GM23338 (cell line): ENCODE measurements around the gene SYNDIG1. TPM values are rescaled to one million over a fixed set of nuclear protein-coding genes. Genes with fewer than 3 reads are reported as not detected.

Experiments
- ATAC-seq: fragments of 200-7000 bp; cut with Tn5 transposase; 3 replicates; pipeline ENCODE4 v1.9.1; 2020
- DNase-seq: peaks from one replicate; pipeline ENCODE4 v3.0.0-alpha.2; 2015; ENCODE audit warnings: low spot score
- H2AFZ ChIP-seq: fragments of 200-600 bp; sonication (generic); 2 replicates; pipeline ENCODE4 v1.8.0; 2016; ENCODE audit warnings: antibody characterized with exemption, mild to moderate bottlenecking, moderate library complexity
- H3F3A ChIP-seq: fragments of 200-600 bp; sonication (generic); replicated peaks from 2 replicates; pipeline ENCODE4 v1.8.0; 2017; ENCODE audit warnings: antibody characterized with exemption, mixed run types, low read depth
- H3K27ac ChIP-seq: fragments of 200-600 bp; sonication (generic); 2 replicates; pipeline ENCODE4 v1.6.1; 2016; ENCODE audit warnings: low read depth
- H3K27me3 ChIP-seq: fragments of 200-600 bp; sonication (generic); 2 replicates; pipeline ENCODE4 v1.8.0; 2016; ENCODE audit warnings: mild to moderate bottlenecking, mixed run types, moderate library complexity; ENCODE audit not compliant: insufficient read depth
- H3K36me3 ChIP-seq: fragments of 200-600 bp; sonication (generic); 2 replicates; pipeline ENCODE4 v1.8.0; 2016; ENCODE audit warnings: mild to moderate bottlenecking; ENCODE audit not compliant: insufficient read depth
- H3K4me1 ChIP-seq: fragments of 200-600 bp; sonication (generic); 2 replicates; pipeline ENCODE4 v1.8.0; 2016; ENCODE audit warnings: mild to moderate bottlenecking, moderate library complexity; ENCODE audit not compliant: insufficient read depth
- H3K4me2 ChIP-seq: fragments of 200-600 bp; sonication (generic); 2 replicates; pipeline ENCODE4 v1.7.1; 2017; ENCODE audit warnings: mixed run types
- H3K4me3 ChIP-seq: fragments of 200-600 bp; sonication (generic); 2 replicates; pipeline ENCODE4 v1.6.1; 2016; ENCODE audit warnings: mixed run types
- H3K79me2 ChIP-seq: fragments of 200-600 bp; sonication (generic); replicated peaks from 2 replicates; pipeline ENCODE4 v1.8.0; 2017; ENCODE audit warnings: mild to moderate bottlenecking; ENCODE audit not compliant: insufficient read depth
- H3K9me2 ChIP-seq: fragments of 200-600 bp; sonication (generic); 2 replicates; pipeline ENCODE4 v1.8.0; 2017; ENCODE audit not compliant: insufficient read depth
- H4K20me1 ChIP-seq: fragments of 200-600 bp; sonication (generic); replicated peaks from 2 replicates; pipeline ENCODE4 v1.8.0; 2017; ENCODE audit warnings: mild to moderate bottlenecking; ENCODE audit not compliant: insufficient read depth
- H3K27ac Mint-ChIP-seq: 2 replicates; pipeline ENCODE4 v1.8.0; 2020; ENCODE audit warnings: inconsistent platforms, mild to moderate bottlenecking, moderate library complexity, mixed read lengths
- H3K27me3 Mint-ChIP-seq: 3 replicates; pipeline ENCODE4 v1.8.0; 2022; ENCODE audit warnings: low read depth, mild to moderate bottlenecking, moderate library complexity, mixed read lengths, inconsistent platforms; ENCODE audit not compliant: insufficient read depth, poor library complexity
- H3K36me3 Mint-ChIP-seq: 3 replicates; pipeline ENCODE4 v1.8.0; 2021; ENCODE audit warnings: low read depth, mild to moderate bottlenecking, inconsistent platforms, moderate library complexity, mixed read lengths
- H3K4me1 Mint-ChIP-seq: 3 replicates; pipeline ENCODE4 v1.8.0; 2020; ENCODE audit warnings: mild to moderate bottlenecking, inconsistent platforms, mixed read lengths
- H3K4me3 Mint-ChIP-seq: 3 replicates; pipeline ENCODE4 v1.8.0; 2021; ENCODE audit warnings: moderate library complexity, mild to moderate bottlenecking, inconsistent platforms, mixed read lengths
- H3K9me3 Mint-ChIP-seq: 3 replicates; pipeline ENCODE4 v1.8.0; 2020; ENCODE audit warnings: moderate library complexity, mild to moderate bottlenecking, inconsistent platforms, mixed read lengths
- CREB1 ChIP-seq: fragments of 250-450 bp; sonication (Bioruptor Pico); IDR thresholded peaks from 2 replicates; pipeline ENCODE4 v1.5.0; 2020; ENCODE audit warnings: low read depth, mild to moderate bottlenecking, moderate library complexity
- CTCF ChIP-seq, 2 experiments: fragments of 200-600 bp in 1 of 2; sonication (generic) in 1 of 2; conservative IDR thresholded peaks; 2 replicates each; pipeline versions ENCODE4 v1.5.1 to v1.6.1; 2016 to 2017; ENCODE audit warnings: antibody characterized with exemption in 2 of 2, low read depth in 2 of 2, mild to moderate bottlenecking in 2 of 2, moderate library complexity in 1 of 2
- ETS1 ChIP-seq: IDR thresholded peaks from 2 replicates; pipeline ENCODE4 v1.6.1; 2016; ENCODE audit warnings: antibody characterized with exemption
- EZH2 ChIP-seq: fragments of 200-600 bp; sonication (generic); IDR thresholded peaks from one replicate; pipeline ENCODE4 v1.8.0; 2017; ENCODE audit warnings: antibody characterized with exemption, mild to moderate bottlenecking, low read depth; ENCODE audit not compliant: unreplicated experiment
- EZH2phosphoT487 ChIP-seq: fragments of 200-600 bp; sonication (generic); IDR thresholded peaks from one replicate; pipeline ENCODE4 v1.8.1; 2018; ENCODE audit warnings: antibody characterized with exemption; ENCODE audit not compliant: unreplicated experiment
- JUNB ChIP-seq: IDR thresholded peaks from one replicate; pipeline ENCODE4 v1.6.1; 2016; ENCODE audit warnings: antibody characterized with exemption; ENCODE audit not compliant: unreplicated experiment
- NANOG ChIP-seq: IDR thresholded peaks from 2 replicates; pipeline ENCODE4 v1.6.1; 2016; ENCODE audit warnings: antibody characterized with exemption, borderline replicate concordance
- POLR2AphosphoS5 ChIP-seq: IDR thresholded peaks from 2 replicates; pipeline ENCODE4 v1.6.1; 2016; ENCODE audit warnings: antibody characterized with exemption, low read depth
- REST ChIP-seq: IDR thresholded peaks from one replicate; pipeline ENCODE4 v1.6.1; 2018; ENCODE audit warnings: antibody characterized with exemption; ENCODE audit not compliant: unreplicated experiment
- STAT1 ChIP-seq: IDR thresholded peaks from one replicate; pipeline ENCODE4 v1.6.1; 2016; ENCODE audit warnings: antibody characterized with exemption; ENCODE audit not compliant: unreplicated experiment
- ZNF114 ChIP-seq: fragments of 250-450 bp; sonication (Bioruptor Pico); IDR thresholded peaks from 2 replicates; pipeline ENCODE4 v1.5.0; 2020; ENCODE audit warnings: mild to moderate bottlenecking, moderate library complexity
- ZNF331 ChIP-seq: fragments of 250-450 bp; sonication (Bioruptor Pico); IDR thresholded peaks from 2 replicates; pipeline ENCODE4 v1.5.0; 2020; ENCODE audit warnings: low read depth, mild to moderate bottlenecking, moderate library complexity
- ZNF462 ChIP-seq: fragments of 250-450 bp; sonication (Bioruptor Pico); IDR thresholded peaks from 2 replicates; pipeline ENCODE4 v1.5.0; 2020; ENCODE audit warnings: mild to moderate bottlenecking, moderate library complexity
- polyA plus RNA-seq: library from polyadenylated mRNA; unstranded; fragments of >200 nt; fragmentation: Nextera tagmentation; extraction: Ambion mirVana; gene quantifications from 2 replicates; pipeline ENCODE4 v1.2.1, GENCODE V29; 2016
- total RNA-seq: library from RNA; depleted of rRNA; stranded (reverse); fragments of >200 nt; shearing (Covaris generic); gene quantifications from 2 replicates; pipeline ENCODE4 v1.2.3, GENCODE V29; 2014

SYNDIG1 gene
- total and polyA plus RNA-seq, 2 experiments from 2014 or later = 2.8 to 4.8 TPM

GRCh38 chr20:24658920-24659660 lies 189.7 kb downstream of the SYNDIG1 start:
- H3F3A ChIP-seq = no peaks in the 10 kb centered on the region
- ATAC-seq (no peak), DNase-seq (no peak)
- Mint-ChIP-seq H3K27me3 (no peaks in the 10 kb centered on the region), H3K4me3 (no peak overlapping the region), H3K36me3 (no peaks in the 10 kb centered on the region; the same call in 2 of the 3 replicates), H3K9me3 (no peaks in the 10 kb centered on the region; the same call in 2 of the 3 replicates), H3K27ac (no peak overlapping the region), H3K4me1 (no peaks in the 10 kb centered on the region; the same call in 1 of the 3 replicates)
- H3K27ac ChIP-seq = no peak overlapping the region
- H3K4me3 ChIP-seq = no peak overlapping the region
- no peaks in the 10 kb centered on the region for H3K36me3 ChIP-seq
- no peaks in the 10 kb centered on the region for H3K4me1 ChIP-seq
- H3K79me2 ChIP-seq = no peaks in the 10 kb centered on the region
- no peak for TF ChIP-seq ZNF462
- TF ChIP-seq STAT1 = no peak
- TF ChIP-seq EZH2 = no peak
- no peak for TF ChIP-seq CREB1
- TF ChIP-seq REST = no peak
- TF ChIP-seq EZH2phosphoT487 = no peak
- TF ChIP-seq NANOG = no peak
- no peak for TF ChIP-seq CTCF (conservative IDR thresholded peaks at IDR 0.05; ENCODE audit: low read depth in 2 of 2)
- no peak for TF ChIP-seq ETS1
- no peak for TF ChIP-seq JUNB
- TF ChIP-seq ZNF331 = no peak
- no peak for TF ChIP-seq ZNF114 (CRISPR knock-in tag)
- TF ChIP-seq POLR2AphosphoS5 = no peak
- no peak overlapping the region for H2AFZ ChIP-seq
- no peaks in the 10 kb centered on the region for H3K9me2 ChIP-seq
- H3K27me3 ChIP-seq = no peaks in the 10 kb centered on the region
- H3K4me2 ChIP-seq = no peak overlapping the region
- no peaks in the 10 kb centered on the region for H4K20me1 ChIP-seq
